NCI-H2171 (cell line): Measurements from ENCODE around the gene SLC22A4.

Source experiments
- DNase-seq: peaks from one replicate; lab custom pipeline; 2025; lab: John Stamatoyannopoulos, UW

Gene SLC22A4

DNA sequence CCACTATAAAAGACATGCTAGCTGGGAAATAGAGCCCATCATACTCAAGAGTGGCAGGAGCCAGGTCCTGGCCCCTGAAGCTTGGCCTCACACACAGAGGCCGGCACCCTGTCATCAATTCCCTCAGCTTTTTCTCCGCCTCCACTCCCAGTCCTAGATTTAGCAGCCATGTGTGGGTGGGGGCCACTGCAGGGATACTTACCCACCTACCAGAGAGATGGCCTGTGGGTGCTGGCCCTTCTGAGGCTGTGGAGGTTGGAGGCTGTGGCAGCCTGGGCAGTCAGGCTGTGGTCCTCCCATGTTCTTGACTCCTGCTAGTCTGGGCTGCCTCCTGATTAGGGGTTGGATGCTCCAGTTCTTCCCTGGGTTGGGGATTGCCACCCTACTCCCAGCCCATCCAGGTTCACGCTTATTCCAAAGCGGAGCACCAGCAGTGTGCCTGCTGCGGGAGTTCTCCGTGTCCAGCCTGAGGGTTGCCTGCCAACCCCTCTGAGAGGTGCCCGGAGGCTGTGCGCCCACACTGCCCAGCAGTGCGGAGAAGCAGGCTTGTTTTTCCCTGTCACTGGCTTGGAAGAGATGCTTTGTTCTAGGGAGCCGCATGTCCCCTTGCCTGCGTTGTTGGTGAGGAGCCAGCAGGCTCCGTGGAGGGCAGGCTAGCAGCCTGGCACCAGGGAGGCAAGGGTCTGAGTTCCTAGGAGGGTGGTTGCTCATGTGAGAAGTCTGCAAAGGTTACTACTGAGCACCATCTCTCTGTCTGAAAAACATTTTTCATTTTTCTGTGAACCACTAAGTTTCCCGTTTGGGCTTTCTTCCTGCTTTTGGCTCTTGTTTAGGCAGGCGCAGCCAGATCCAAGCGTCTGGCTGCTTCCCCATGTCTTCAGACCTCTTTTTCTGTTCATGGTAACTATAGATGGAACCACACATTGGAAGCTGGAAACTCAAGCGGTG is 82.8 kb downstream of the SLC22A4 start:
- no peak for DNase-seq

- no peak for DNase-seq
Measured at GRCh38 chr5:132377738-132378137, 83.5 kb downstream of the SLC22A4 start.

- DNase-seq, result no peak
Measured at GRCh38 chr5:132378580-132378979, 84.4 kb downstream of the SLC22A4 start.

GRCh38 chr5:132380047-132380446 is 85.9 kb downstream of the SLC22A4 start:
- no peak for DNase-seq

DNA sequence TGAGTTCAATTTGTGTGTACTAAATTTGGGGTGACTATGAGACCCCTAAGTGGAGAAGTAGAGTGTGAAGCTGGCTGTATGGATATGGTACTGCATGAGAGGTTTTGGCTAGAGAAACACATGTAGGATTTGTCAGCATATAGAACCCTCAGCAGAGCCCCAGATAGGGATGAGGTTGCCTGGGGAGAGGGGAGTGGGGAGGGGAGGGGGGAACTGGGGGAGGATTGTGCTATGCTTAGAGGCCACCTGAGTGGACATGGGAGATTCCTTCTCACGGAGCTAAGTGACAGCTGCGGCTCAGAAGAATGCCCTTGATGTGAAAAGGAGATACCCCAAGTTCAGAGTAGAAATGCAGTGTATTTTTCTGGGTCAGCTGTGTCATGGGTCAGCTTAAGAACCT is 86.5 kb downstream of the SLC22A4 start:
- no peak for DNase-seq

DNA sequence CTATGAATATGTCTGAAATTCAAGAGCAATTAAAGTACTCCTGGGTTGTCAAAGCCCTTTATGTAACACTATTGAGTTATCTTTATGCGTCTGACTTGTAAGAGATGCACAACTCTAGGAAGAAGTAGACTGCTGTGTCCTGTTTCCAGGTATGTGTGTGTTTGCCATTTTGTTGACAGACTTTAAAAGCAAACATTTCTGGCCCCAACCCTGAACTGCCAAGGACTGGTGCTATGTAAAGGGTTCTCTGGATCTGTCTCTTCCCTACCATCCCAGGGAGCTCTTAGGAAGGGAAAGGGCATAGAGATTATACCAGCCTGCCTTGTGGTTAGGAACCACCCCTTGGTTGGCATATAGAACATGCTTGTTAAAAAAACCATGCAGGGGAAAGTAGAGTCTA is 87.4 kb downstream of the SLC22A4 start:
- no peak for DNase-seq

DNA sequence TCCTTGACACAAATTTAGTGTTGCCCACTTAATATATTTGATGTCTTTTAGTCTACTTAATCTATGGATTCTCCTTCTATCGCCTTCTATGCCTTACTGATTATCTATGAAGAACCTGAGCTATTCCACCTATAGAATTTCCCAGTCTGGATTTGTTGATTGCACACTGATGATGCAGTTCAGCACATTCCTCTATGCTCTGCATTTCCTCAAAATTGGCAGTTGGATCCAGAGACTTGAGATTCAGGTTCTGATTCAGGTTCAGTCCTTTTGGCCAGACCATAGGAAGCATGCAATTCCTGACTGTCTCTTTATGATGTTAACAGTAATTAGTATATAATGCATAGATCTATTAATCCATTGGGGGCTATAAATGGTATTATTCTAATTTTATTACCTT is 89.1 kb downstream of the SLC22A4 start:
- DNase-seq, result no peak

- no peak for DNase-seq
Measured at GRCh38 chr5:132383984-132384383, 89.8 kb downstream of the SLC22A4 start.

DNA sequence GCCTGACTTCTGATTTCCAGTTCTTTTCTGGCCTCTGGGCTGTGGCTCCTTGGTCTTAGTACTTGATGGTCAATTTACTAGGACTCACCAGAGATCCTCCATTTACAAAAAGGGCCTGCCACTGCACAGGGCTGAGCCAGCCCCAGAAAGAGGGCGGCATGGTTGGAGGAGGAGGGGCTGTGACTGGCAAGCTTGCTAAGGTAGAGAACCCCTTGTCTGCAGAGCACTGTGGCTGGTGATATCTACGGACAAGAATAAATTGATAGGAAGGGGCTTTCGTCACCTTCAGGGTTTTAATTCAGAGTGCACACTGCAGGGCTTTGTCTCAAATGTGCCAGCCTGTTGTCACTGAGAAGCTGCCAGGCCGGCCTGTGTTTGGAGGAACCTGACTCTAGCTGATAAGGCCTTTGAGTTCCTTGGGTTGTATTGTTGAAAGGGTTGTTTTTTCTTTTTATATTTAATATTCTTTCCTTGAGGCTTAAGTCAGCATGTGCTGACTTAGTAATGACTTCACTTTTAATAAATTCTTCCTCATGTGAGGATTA is 90.4 kb downstream of the SLC22A4 start:
- DNase-seq, result no peak

- no peak for DNase-seq
Measured at GRCh38 chr5:132385326-132386105, 91.3 kb downstream of the SLC22A4 start.

DNA sequence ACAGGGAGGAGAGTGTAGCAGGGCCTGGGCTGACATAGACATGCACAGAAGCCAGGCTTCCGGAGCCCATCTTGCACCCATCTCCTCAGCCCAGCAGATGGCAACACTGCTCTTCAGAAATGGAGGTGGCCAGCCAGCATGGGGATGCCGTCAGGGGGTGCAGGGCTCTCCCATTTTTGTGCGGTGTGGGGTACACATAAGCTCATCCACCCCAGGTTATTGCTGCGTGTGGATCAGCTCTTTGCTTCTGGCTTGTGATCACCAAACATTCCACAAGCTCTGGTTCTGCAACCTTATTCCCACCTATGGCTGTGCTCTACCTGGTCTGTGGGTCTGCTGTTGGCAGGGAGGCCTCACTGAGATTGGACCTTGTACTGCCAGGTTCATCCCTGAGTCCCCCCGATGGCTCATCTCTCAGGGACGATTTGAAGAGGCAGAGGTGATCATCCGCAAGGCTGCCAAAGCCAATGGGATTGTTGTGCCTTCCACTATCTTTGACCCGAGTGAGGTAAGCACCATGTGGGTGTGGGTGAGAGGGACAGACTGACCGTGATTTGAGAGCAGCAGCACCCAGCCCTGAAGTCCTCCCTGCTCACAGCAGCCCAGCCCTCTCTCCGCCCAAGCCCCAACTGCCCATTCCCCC is 92.6 kb downstream of the SLC22A4 start:
- DNase-seq, result no peak

DNA sequence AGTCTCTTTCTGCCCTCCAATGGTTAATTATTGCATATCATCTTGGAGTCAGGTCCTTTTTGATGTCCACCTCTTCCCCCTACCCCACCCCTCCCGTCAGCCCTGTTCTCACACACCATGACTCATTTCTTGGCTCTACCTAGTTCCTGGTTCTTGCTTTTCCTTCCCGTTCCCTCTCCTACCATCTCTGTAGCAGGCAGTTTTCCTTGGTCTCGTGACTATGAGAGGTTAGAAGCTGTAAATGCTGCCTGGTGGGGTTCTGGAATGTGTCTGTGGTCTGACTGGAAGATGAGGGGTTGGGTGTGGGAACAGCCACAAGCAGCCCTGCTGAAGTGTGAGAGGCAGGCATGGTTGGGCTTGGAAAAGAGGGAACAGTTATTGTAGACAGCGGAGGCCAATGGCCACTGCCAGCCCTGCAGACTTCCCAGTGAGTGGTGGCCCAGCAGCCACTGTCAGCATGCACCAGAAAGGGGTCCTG is 93.5 kb downstream of the SLC22A4 start:
- no peak for DNase-seq

DNA sequence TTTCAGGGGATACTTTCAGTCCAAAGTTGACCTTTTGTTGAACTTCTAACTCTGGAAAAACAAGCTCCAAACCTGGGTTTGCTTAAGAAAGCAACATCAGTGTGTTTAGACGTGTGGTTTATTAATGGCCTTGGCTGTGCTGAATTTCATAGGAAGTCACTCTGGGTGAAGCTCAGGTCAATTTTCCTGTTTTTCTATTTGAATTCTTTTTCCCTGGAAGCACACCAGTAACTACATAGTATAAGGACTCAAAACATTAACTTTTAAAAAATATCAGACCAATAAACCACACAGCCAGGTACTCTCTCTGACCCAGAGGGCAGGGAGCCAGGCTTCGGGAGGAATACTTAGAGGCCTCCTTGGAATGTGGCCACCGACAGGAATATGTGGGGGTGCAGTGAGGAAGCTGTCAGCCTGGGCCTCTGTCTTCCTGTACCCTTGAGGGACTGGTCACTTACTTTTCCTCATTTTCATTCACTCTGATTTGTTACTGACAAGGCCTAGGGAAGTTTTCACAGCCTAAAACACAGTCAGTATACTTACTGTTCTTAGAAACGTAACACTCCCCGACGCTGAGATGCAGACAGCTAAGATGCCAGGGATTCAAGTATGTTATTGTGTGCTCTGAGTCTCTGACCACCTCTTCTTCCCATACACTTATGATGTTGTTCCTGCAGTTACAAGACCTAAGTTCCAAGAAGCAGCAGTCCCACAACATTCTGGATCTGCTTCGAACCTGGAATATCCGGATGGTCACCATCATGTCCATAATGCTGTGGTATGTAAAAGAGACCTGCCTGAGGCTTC is 94.3 kb downstream of the SLC22A4 start:
- DNase-seq, result no peak

GRCh38 chr5:132389051-132389331 is 94.8 kb downstream of the SLC22A4 start:
- no peak for DNase-seq

DNA sequence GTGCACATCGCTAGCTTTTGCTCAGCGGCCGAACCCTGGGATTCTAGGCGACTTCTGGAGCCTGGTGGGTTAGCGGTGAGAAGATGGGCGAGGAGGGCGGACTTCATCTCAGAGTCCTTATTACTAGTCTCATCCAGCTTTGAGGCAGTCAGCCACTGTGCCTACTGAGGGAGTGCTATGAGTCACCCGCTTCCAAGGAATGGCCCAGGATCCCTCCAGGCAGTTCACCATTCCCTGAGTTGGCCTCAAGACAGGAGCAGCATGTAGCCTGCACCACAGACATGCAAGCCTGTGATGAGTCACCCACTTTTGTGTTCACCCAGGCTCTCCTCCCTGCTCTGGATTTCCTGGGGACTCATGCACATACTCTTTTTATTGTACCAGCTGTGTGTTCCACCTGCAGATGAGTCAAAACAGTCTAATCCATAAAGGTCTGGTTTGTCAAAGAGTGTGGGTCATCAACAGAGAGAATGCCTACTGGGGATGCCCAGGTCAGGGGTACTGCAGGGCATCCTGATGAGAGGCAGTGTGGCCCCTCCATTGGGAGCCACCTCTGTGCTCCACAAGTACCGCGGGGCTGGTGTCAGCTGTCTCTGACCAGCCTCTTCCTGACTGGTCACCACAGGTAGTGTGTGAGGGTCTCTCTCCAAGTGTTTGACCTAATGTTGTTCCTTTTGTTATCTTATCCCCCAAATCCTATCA is 95.5 kb downstream of the SLC22A4 start:
- DNase-seq, result no peak

- no peak for DNase-seq
Measured at GRCh38 chr5:132391247-132391646, 97.1 kb downstream of the SLC22A4 start.

GRCh38 chr5:132391870-132392269 is 97.7 kb downstream of the SLC22A4 start:
- DNase-seq, result no peak

DNA sequence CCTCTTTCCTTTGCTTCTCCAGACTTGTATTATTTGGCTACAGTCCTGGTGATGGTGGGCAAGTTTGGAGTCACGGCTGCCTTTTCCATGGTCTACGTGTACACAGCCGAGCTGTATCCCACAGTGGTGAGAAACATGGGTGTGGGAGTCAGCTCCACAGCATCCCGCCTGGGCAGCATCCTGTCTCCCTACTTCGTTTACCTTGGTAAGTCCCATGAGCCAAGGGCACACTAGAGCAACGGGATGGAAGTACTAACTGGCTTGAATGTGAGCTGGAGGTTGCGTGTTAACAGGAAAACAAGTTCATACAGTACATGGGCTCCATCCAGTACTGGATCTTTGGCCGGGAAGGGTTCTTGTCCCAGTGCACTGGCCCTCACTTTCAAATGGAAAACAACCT is 98.2 kb downstream of the SLC22A4 start:
- DNase-seq, result no peak

DNA sequence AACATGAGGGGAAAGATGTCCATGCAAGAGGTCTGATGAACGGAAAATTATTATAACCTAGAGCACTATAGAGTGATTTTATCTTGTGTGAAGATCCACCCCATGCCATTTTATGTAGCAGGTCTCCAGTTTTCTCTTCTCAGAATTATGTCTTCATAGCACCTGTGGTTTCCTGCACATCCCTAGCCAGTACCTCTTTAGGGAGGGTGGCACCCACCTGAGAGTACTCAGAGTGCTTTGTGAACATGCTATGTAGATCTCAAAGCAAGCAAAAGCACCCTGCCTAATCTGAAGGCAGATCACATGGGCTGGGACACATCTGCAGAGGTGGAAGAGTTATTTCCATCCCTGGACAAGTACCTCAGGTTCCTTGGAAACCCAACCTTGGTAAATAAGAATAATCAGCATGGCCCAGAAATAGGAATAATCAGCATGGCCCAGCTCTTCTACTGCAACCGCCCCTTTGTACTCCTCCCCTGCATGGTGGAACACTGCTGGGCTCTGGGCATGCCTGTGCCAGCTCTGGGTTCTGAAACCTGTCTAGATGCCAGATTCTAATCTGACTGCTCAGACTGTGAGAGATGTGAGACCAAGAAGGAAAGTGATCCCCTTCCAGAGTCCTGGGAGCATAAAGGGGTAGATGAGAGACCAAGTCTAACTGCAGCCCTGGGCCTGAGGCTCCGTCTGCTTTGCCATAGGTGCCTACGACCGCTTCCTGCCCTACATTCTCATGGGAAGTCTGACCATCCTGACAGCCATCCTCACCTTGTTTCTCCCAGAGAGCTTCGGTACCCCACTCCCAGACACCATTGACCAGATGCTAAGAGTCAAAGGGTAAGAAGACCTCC is 99.0 kb downstream of the SLC22A4 start:
- no peak for DNase-seq
